HG02938 (cell line): ENCODE results near the gene SPEM1.
A peak's percentile ranks its signal among the peaks of the same experiment; 100 is the strongest.

ENCODE experiments used
- ATAC-seq: cut with Tn5 transposase; IDR thresholded peaks from one replicate; pipeline ENCODE4 v1.9.1; 2021; ENCODE audit warnings: mild to moderate bottlenecking, moderate library complexity; ENCODE audit not compliant: unreplicated experiment

Gene SPEM1

DNA sequence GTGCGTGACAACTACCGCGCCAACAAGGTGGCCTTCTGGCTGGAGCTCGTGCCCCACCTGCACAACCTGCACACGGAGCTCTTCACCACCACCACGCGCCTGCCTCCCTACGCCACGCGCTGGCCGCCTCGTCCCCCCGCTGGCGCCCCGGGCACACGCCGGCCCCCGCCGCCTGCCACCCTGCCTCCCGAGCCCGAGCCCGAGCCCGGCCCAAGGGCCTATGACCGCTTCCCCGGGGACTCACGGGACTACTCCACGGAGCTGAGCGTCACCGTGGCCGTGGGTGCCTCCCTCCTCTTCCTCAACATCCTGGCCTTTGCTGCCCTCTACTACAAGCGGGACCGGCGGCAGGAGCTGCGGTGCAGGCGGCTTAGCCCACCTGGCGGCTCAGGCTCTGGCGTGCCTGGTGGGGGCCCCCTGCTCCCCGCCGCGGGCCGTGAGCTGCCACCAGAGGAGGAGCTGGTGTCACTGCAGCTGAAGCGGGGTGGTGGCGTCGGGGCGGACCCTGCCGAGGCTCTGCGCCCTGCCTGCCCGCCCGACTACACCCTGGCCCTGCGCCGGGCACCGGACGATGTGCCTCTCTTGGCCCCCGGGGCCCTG, 3.0 kb upstream of the SPEM1 start:
- no peak for ATAC-seq

DNA sequence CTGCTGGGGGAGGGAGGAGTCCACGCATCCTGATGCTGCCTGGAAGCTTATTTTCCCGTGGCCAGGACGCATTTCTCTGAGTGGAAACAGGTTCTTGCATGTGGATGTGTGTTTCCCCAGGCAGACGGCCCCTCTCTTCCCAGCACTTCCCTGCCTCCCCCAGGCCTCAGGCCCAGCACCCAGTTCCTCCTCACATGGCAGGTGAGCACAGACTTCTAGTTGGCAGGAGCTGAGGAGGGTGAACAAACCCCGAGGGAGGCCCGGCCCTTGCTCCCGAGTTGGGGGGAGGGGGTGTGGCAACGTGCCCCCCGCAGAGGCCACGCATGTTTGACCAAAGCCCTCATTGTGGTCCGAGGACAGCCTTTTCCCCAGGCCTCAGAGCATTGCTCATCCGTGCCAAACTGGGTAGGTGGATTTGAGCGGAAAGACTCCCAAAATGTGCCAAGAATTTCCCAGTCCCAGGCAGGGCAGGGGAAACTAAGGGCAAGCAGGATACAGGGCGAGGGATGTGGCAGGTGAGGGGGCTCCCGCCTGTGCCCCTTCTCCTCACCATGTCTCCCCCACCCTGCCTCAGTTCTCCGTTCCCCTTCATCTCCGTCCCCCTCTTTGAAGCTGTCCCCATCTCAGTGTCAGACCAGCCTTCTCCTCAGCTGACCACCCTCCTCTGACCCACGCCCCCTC, 1.5 kb upstream of the SPEM1 start:
- no peak for ATAC-seq

- ATAC-seq, result no peak
Observed at GRCh38 chr17:7421186-7421585, 1.1 kb downstream of the SPEM1 start.

- ATAC-seq, result no peak
Observed at GRCh38 chr17:7423679-7424078, 3.6 kb downstream of the SPEM1 start.

- no peak for ATAC-seq
Observed at GRCh38 chr17:7425316-7425715, 5.2 kb downstream of the SPEM1 start, which contains the start of gene SPEM2. Gene SPEM2, plus strand, starts transcription at chr17:7425616. Its CDS starts 73 bp downstream, at chr17:7425689.

DNA sequence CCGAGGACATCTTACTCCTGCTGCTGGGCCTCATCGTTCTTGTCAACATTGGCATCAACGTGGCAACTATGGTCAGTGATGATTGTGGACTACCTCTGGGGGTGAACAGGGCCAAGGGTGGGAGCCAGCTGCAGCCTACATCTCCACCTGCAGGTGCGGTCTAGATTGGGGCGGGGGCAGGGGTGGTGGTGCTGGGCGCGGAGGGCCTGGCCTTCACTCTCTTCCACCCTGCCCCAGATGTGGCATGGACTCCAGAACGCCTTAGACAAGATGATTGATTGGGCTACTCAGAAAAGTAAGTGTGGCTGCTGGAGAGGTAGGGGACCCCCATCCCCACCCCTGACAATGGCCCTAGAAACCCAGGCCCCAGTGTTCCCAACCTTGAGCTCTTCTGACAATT, 5.6 kb downstream of the SPEM1 start:
- no peak for ATAC-seq

GRCh38 chr17:7426203-7426863, 6.2 kb downstream of the SPEM1 start:
- ATAC-seq, result no peak

- ATAC-seq, result no peak
Observed at GRCh38 chr17:7426896-7427489, 6.9 kb downstream of the SPEM1 start.

DNA sequence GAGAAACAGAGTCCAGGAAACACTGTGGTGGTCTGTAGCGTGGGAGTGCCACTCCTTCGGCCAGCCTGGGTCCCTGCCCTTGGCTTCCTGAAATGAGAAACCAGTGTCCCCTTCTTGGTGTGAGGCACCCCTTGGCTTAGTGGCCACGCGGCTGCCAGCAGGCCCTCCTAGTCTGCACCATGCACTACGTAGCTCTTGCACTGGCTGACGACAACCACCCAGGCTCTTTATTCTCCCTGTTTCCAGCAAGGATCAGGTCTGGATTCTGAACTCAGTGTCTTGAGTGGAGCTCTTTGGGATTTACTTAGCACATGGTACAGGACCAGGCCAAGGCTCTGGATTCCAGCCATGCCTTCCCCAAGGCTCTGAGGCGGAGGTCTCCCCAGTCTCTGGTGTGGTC, 7.4 kb downstream of the SPEM1 start:
- no peak for ATAC-seq

DNA sequence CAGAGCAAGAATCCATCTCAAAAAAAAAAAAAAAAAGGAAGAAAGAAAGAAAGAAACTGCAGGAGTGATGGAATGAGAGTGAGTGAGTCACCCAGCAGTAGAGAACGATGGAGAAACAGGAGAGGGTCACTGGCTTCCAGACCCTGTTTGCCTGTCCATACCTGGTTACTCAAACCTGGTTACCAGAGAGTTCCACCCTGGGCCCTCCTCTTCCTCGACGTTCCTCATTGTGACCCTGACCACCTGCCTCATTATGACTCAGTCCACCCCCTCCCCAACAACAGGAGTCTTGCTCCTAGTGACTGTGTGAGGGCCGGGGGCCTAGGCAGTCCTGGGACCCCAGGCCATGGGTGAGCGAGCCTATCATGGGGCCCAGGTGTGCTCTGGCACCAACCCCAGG, 8.4 kb downstream of the SPEM1 start, which contains the start of gene SPEM3:
Gene SPEM3, plus strand, starts transcription at position 301 of the 400 bp plus-strand sequence. Its CDS starts 46 bp downstream, at position 347.
- no peak for ATAC-seq

- no peak for ATAC-seq
Observed at GRCh38 chr17:7429722-7430121, 9.6 kb downstream of the SPEM1 start.

- ATAC-seq, result no peak
Observed at GRCh38 chr17:7431231-7431630, 11.1 kb downstream of the SPEM1 start.

DNA sequence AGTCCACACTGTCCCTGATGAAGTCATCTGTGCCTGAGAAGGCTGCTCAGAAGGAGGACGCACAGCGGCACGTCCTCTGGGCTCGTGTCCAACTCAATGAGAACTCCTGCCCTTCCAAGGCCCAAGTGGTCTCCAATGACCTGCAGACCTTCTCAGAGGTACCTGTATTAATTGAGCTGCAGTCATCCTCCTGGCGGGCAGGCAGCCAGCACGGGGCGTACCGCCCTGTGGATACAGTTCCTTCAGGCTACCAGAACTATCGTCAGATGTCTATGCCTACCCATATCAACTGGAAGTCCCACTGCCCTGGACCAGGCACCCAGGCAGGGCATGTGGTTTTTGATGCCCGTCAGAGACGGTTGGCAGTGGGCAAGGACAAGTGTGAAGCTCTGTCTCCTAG, 12.2 kb downstream of the SPEM1 start:
- no peak for ATAC-seq

GRCh38 chr17:7435676-7436555, 15.8 kb downstream of the SPEM1 start:
- peak; percentile 17 for ATAC-seq

DNA sequence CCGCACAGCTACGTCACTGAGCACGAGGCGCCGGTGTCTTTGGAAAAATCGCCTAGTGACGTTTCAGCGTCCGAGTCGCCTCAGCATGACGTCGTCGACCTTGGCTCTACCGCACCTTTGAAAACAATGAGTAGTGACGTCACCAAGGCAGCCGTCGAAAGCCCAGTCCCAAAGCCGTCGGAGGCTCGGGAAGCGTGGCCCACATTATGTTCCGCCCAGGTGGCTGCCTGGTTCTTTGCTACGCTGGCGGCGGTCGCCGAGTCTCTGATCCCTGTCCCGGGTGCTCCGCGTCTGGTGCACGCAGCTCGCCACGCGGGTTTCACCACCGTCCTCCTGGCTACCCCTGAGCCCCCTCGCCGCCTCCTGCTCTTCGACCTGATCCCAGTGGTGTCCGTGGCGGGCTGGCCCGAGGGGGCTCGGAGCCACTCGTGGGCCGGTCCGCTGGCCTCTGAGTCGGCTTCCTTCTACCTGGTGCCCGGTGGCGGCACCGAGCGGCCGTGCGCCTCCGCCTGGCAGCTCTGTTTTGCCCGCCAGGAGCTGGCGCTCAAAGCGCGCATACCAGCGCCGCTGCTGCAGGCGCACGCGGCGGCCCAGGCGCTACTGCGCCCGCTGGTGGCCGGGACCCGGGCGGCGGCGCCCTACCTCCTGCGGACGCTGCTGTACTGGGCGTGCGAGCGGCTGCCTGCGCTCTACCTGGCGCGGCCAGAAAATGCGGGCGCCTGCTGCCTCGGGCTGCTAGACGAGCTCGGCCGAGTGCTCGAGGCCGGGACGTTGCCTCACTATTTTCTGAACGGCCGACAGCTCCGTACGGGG, 16.6 kb downstream of the SPEM1 start:
- ATAC-seq, result no peak

GRCh38 chr17:7437369-7437863, 17.3 kb downstream of the SPEM1 start:
- ATAC-seq, result no peak

DNA sequence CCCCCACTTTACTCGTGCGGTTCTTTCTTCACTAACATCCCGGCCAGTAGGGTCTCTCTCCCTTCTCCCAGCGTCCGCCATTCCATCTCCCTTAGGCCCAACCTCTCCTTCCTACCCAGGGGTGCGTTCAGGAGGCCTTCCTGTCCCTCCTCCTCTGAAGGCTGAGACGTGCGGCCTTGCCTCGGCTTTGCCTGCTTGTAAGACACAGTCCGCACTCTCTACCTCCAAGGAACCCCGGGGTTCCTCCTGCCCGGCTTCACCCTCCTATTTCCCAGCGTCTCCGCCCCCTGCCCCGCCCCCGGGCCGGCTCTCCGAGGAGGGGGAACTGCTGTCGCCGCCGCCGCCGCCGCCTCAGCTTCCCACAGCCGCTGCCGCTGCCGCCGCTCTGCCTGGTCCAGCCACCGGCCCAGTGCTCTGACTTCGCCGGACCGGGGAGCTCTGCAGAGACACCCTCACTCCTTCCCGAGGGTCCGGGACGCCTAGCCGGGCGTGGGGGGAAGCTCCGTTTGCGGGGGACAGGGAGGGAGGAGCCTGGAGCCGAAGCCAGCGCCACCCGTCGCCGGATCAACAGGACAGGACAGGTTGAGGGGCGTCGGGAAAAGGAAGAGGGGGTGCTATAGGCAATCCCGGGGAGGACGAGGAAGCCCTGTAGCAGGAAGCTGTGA, 18.0 kb downstream of the SPEM1 start:
- no peak for ATAC-seq

- no peak for ATAC-seq
Observed at GRCh38 chr17:7438656-7439460, 18.7 kb downstream of the SPEM1 start.
